Measurements from ENCODE around the gene UAP1L1.

DNA sequence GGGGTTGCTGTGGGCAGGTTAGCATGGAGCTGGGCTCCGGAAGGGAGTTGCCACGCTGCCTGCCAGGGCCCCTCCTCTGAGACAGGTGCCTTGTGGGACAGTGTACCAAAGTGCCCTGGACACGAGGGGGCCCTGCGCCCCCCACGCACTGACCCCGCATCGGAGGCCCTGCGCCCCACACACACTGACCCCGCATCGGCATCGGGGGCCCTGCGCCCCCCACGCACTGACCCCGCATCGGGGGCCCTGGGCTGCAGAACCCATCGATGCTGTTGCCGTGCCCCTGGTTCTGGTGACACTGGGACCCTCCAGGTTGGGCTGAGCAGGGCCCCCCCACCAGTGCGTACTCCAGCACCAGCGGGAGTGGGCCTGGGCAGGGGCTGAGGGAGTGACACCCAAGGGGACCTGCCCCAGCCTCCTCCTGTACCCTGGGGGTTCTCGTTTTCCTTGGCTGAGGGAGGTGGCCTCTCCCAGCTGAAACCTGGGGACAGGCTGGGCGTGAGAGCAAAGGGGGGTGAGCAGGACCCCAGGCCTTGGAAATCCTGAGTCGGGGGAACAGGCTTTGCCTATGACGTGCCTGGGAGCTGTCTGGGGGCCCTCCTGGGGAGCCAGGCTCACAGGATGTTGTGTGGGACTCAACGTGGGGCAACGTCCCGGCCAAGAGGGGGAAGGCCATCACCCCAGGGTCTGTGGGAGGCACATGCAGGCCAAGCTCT, 13.8 kb upstream of the UAP1L1 start:
- TF ChIP-seq POLR2A (IDR thresholded peaks at IDR 0.05), result no peak
- TF ChIP-seq, protein P1, sequence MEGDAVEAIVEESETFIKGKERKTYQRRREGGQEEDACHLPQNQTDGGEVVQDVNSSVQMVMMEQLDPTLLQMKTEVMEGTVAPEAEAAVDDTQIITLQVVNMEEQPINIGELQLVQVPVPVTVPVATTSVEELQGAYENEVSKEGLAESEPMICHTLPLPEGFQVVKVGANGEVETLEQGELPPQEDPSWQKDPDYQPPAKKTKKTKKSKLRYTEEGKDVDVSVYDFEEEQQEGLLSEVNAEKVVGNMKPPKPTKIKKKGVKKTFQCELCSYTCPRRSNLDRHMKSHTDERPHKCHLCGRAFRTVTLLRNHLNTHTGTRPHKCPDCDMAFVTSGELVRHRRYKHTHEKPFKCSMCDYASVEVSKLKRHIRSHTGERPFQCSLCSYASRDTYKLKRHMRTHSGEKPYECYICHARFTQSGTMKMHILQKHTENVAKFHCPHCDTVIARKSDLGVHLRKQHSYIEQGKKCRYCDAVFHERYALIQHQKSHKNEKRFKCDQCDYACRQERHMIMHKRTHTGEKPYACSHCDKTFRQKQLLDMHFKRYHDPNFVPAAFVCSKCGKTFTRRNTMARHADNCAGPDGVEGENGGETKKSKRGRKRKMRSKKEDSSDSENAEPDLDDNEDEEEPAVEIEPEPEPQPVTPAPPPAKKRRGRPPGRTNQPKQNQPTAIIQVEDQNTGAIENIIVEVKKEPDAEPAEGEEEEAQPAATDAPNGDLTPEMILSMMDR (IDR thresholded peaks at IDR 0.05), result no peak
